Loucy (cell line): ENCODE data around the gene LIG3.

ENCODE experiments used
- H2AFZ ChIP-seq: fragments of 200-600 bp; sonication (generic); 2 replicates; pipeline ENCODE4 v1.6.0; 2016; ENCODE audit warnings: antibody characterized with exemption, mild to moderate bottlenecking, low read length, moderate library complexity
- H3F3A ChIP-seq: fragments of 200-600 bp; 2 replicates; pipeline ENCODE4 v1.6.0; 2016; ENCODE audit warnings: antibody characterized with exemption, low read depth, mild to moderate bottlenecking
- H3K27me3 ChIP-seq: fragments of 200-600 bp; sonication (generic); 2 replicates; pipeline ENCODE4 v1.6.1; 2014; ENCODE audit warnings: low read length, mild to moderate bottlenecking; ENCODE audit not compliant: insufficient read depth, poor library complexity, severe bottlenecking
- H3K36me3 ChIP-seq: fragments of 200-600 bp; sonication (generic); 2 replicates; pipeline ENCODE4 v1.6.1; 2016; ENCODE audit warnings: low read length; ENCODE audit not compliant: insufficient read depth
- H3K4me1 ChIP-seq: fragments of 200-600 bp; sonication (generic); 2 replicates; pipeline ENCODE4 v1.5.1; 2014; ENCODE audit warnings: low read length, mild to moderate bottlenecking; ENCODE audit not compliant: insufficient read depth, poor library complexity, severe bottlenecking
- H3K4me2 ChIP-seq: fragments of 200-600 bp; sonication (generic); 2 replicates; pipeline ENCODE4 v1.6.0; 2014; ENCODE audit warnings: antibody characterized with exemption, low read length, low read depth, mild to moderate bottlenecking; ENCODE audit not compliant: poor library complexity, severe bottlenecking
- H3K4me3 ChIP-seq: fragments of 200-600 bp; sonication (generic); 2 replicates; pipeline ENCODE4 v1.5.1; 2014; ENCODE audit warnings: low read length, mild to moderate bottlenecking, mixed read lengths; ENCODE audit not compliant: poor library complexity, severe bottlenecking
- H3K79me2 ChIP-seq: fragments of 200-600 bp; sonication (generic); 2 replicates; pipeline ENCODE4 v1.6.1; 2014; ENCODE audit warnings: low read length; ENCODE audit not compliant: insufficient read depth
- H3K9ac ChIP-seq: fragments of 200-600 bp; sonication (generic); 2 replicates; pipeline ENCODE4 v1.6.0; 2014; ENCODE audit warnings: mild to moderate bottlenecking, low read depth, low read length, moderate library complexity; ENCODE audit not compliant: poor library complexity, severe bottlenecking
- H3K9me2 ChIP-seq: fragments of 200-600 bp; sonication (generic); replicated peaks from 2 replicates; pipeline ENCODE4 v1.6.1; 2016; ENCODE audit warnings: low read depth, low read length, mixed read lengths
- H3K9me3 ChIP-seq: fragments of 200-600 bp; sonication (generic); 2 replicates; pipeline ENCODE4 v1.6.1; 2014; ENCODE audit warnings: mild to moderate bottlenecking, antibody characterized with exemption, low read length, low read depth; ENCODE audit not compliant: insufficient read depth
- H4K20me1 ChIP-seq: fragments of 200-600 bp; sonication (generic); 2 replicates; pipeline ENCODE4 v1.6.0; 2014; ENCODE audit warnings: antibody characterized with exemption, low read length, mild to moderate bottlenecking; ENCODE audit not compliant: insufficient read depth, poor library complexity, severe bottlenecking
- EZH2phosphoT487 ChIP-seq: fragments of 200-600 bp; IDR thresholded peaks from 2 replicates; pipeline ENCODE4 v1.6.1; 2018; ENCODE audit warnings: antibody characterized with exemption, mild to moderate bottlenecking, moderate library complexity, borderline replicate concordance
- TF ChIP-seq, protein P1 (sequence below): fragments of 200-600 bp; sonication (generic); conservative IDR thresholded peaks from 2 replicates; pipeline ENCODE4 v1.5.1; 2014; ENCODE audit warnings: mild to moderate bottlenecking, antibody characterized with exemption, low read length

The LIG3 gene

DNA sequence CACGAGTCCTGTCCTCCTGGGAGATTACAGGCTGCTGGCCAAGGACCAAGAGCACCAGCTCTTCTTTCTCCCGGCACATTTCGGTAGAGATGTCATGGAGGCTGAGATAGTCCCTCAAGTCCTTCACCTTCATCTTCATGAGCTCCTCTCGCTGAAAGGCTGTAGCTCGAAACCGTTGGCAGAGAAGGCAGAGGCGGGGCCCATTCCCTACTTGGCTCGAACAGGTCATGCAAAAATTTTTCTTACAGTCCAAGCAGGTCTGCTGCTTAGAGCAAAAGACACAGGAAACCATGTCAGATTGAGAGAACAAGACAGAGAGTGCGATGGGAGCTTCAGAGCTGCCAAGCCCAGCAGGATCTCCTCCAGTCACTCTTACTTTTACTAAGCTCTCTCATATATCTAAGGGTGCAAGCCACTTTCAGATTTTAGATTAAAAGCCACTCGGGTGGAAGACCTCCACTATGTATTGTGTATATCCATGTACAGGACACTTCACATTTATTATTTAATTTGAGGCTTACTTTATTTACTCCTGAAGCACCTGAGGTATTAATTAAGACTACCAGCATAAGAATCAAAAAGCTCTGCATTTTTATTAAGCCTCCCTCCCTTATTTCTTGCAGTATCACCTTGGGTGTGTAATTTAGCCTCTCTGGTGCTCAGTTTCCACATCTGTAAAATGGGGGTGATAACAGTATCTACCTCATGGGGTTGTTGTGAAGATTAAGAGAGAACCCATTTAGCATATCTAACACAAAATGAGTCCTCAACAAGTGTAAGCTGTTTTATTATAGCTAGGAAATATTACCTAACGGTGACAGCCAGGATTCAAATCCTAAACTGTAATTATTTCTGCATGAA is 41.4 kb downstream of the LIG3 start:
- no peak overlapping the region for H2AFZ ChIP-seq
- TF ChIP-seq EZH2phosphoT487: no peak
- TF ChIP-seq, protein P1, sequence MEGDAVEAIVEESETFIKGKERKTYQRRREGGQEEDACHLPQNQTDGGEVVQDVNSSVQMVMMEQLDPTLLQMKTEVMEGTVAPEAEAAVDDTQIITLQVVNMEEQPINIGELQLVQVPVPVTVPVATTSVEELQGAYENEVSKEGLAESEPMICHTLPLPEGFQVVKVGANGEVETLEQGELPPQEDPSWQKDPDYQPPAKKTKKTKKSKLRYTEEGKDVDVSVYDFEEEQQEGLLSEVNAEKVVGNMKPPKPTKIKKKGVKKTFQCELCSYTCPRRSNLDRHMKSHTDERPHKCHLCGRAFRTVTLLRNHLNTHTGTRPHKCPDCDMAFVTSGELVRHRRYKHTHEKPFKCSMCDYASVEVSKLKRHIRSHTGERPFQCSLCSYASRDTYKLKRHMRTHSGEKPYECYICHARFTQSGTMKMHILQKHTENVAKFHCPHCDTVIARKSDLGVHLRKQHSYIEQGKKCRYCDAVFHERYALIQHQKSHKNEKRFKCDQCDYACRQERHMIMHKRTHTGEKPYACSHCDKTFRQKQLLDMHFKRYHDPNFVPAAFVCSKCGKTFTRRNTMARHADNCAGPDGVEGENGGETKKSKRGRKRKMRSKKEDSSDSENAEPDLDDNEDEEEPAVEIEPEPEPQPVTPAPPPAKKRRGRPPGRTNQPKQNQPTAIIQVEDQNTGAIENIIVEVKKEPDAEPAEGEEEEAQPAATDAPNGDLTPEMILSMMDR: no peak
- no peaks in the 10 kb centered on the region for H3K79me2 ChIP-seq
- peaks cover 6% of the 10 kb centered on the region; the same call in 1 of the 2 replicates for H3K36me3 ChIP-seq
- no peaks in the 10 kb centered on the region for H3K9me3 ChIP-seq
- no peaks in the 10 kb centered on the region for H4K20me1 ChIP-seq
- no peaks in the 10 kb centered on the region for H3K27me3 ChIP-seq
- peak overlapping the region; percentile 60 for H3K9ac ChIP-seq
- peak overlapping the region; percentile 83 for H3K4me2 ChIP-seq
- H3K9me2 ChIP-seq: no peaks in the 10 kb centered on the region
- peaks cover 14% of the 10 kb centered on the region for H3K4me1 ChIP-seq
- 0 out of 2 replicates have a peak, but pooled peaks cover 3% of the 10 kb centered on the region for H3F3A ChIP-seq
- H3K4me3 ChIP-seq: peak overlapping the region; percentile 65

DNA sequence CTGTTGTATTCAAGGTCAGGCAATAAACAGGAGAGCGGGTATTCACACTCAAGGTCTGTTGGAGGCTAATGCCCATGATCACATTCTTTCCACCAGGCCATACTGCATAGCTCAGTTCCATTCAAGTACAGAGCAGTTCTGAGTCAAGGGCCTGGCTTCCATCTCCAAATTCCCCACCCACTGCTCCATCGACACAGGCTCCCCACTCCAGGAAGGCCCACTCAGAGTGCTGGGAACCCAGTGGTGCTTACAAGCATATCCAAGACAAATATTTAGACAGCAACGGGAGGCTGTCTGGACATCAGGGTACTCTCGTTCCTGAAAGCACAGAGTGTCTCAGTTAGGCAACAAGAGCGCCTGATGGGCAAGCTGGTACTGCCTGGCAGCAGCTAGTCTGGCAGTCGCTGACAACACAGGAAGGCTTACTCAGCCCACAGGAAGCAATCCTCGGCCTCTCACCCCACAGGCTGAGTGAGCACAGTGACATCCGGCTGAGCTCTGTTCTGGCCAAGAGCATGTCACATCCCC is 42.3 kb downstream of the LIG3 start:
- H3K27me3 ChIP-seq: no peaks in the 10 kb centered on the region
- no peaks in the 10 kb centered on the region for H4K20me1 ChIP-seq
- H3K79me2 ChIP-seq: no peaks in the 10 kb centered on the region
- H3K9me2 ChIP-seq: no peaks in the 10 kb centered on the region
- H3K4me2 ChIP-seq: peak overlapping the region; percentile 83
- peak overlapping the region; percentile 55; the same call in 1 of the 2 replicates for H2AFZ ChIP-seq
- H3K4me3 ChIP-seq: peak overlapping the region; percentile 65
- H3K9ac ChIP-seq: peak overlapping the region; percentile 60
- peaks cover 14% of the 10 kb centered on the region for H3K4me1 ChIP-seq
- TF ChIP-seq, protein P1: no peak
- TF ChIP-seq EZH2phosphoT487: no peak
- no peaks in the 10 kb centered on the region for H3K9me3 ChIP-seq
- H3K36me3 ChIP-seq: peaks cover 6% of the 10 kb centered on the region; the same call in 1 of the 2 replicates
- H3F3A ChIP-seq: 0 out of 2 replicates have a peak, but pooled peaks cover 3% of the 10 kb centered on the region

DNA sequence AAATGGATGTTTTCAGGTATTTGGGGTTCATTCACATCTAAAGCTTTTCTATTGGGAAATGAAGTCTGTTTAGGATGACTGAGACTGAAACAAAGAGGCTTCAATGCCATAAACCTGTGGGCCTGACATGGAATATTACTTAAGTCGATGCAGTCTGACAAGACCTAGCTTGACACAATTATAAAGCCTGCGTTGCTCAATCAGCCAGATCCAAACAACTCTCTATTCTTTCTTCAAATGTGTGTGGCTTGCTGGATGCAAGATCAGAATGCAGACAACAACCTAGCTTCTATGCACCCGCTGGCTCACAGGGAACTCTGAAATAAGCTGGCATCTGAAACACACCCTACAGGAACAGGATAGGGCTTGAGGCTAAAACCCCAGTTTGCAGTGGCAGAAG is 43.2 kb downstream of the LIG3 start:
- H3K9me3 ChIP-seq: no peaks in the 10 kb centered on the region
- 0 out of 2 replicates have a peak, but pooled peaks cover 3% of the 10 kb centered on the region for H3F3A ChIP-seq
- no peak overlapping the region for H2AFZ ChIP-seq
- peaks cover 14% of the 10 kb centered on the region for H3K4me1 ChIP-seq
- no peaks in the 10 kb centered on the region for H3K79me2 ChIP-seq
- no peaks in the 10 kb centered on the region for H4K20me1 ChIP-seq
- peaks cover 6% of the 10 kb centered on the region; the same call in 1 of the 2 replicates for H3K36me3 ChIP-seq
- H3K9ac ChIP-seq: peak overlapping the region; percentile 60
- peak overlapping the region; percentile 83 for H3K4me2 ChIP-seq
- no peaks in the 10 kb centered on the region for H3K27me3 ChIP-seq
- no peak for TF ChIP-seq EZH2phosphoT487
- TF ChIP-seq, protein P1: no peak
- H3K4me3 ChIP-seq: no peak overlapping the region
- H3K9me2 ChIP-seq: no peaks in the 10 kb centered on the region
